SJSA1 (cell line): ENCODE data around the gene PREB. TPM values are rescaled to one million over a fixed set of nuclear protein-coding genes. Genes with fewer than 3 reads are reported as not detected.
"Not testable (repeated sequence)": the region's sequence is repeated elsewhere in the genome, so short reads cannot be mapped to it uniquely, and the experiment has no call there.

Source experiments
- DNase-seq, 2 experiments: peaks; one replicate each; pipeline ENCODE4 v3.0.0-alpha.2; 2015 to 2020; ENCODE audit warnings: low spot score in 2 of 2, low read depth in 1 of 2
- H3K27ac ChIP-seq: fragments of 250-450 bp; sonication (Bioruptor Pico); 2 replicates; pipeline ENCODE4 v1.5.1; 2020; ENCODE audit warnings: mild to moderate bottlenecking, moderate library complexity
- H3K27me3 ChIP-seq: fragments of 250-450 bp; sonication (Bioruptor Pico); replicated peaks from 2 replicates; pipeline ENCODE4 v1.5.1; 2020; ENCODE audit warnings: mild to moderate bottlenecking, moderate library complexity
- H3K36me3 ChIP-seq: fragments of 250-450 bp; sonication (Bioruptor Pico); 2 replicates; pipeline ENCODE4 v1.5.1; 2020; ENCODE audit warnings: mild to moderate bottlenecking
- H3K4me1 ChIP-seq: fragments of 250-450 bp; sonication (Bioruptor Pico); replicated peaks from 2 replicates; pipeline ENCODE4 v1.6.1; 2021; ENCODE audit warnings: mild to moderate bottlenecking
- H3K4me3 ChIP-seq: fragments of 250-450 bp; sonication (Bioruptor Pico); 2 replicates; pipeline ENCODE4 v1.5.1; 2020; ENCODE audit warnings: mild to moderate bottlenecking
- H3K9me3 ChIP-seq: fragments of 250-450 bp; sonication (Bioruptor Pico); replicated peaks from 2 replicates; pipeline ENCODE4 v1.5.1; 2020; ENCODE audit warnings: mild to moderate bottlenecking
- total RNA-seq: library from RNA; depleted of rRNA; stranded (reverse); fragments of >200 nt; shearing (Covaris generic); gene quantifications from 2 replicates; pipeline ENCODE4 v1.2.3, GENCODE V29; 2014

PREB gene
- total RNA-seq, 1 experiment from 2014 or later: 101 TPM

DNA sequence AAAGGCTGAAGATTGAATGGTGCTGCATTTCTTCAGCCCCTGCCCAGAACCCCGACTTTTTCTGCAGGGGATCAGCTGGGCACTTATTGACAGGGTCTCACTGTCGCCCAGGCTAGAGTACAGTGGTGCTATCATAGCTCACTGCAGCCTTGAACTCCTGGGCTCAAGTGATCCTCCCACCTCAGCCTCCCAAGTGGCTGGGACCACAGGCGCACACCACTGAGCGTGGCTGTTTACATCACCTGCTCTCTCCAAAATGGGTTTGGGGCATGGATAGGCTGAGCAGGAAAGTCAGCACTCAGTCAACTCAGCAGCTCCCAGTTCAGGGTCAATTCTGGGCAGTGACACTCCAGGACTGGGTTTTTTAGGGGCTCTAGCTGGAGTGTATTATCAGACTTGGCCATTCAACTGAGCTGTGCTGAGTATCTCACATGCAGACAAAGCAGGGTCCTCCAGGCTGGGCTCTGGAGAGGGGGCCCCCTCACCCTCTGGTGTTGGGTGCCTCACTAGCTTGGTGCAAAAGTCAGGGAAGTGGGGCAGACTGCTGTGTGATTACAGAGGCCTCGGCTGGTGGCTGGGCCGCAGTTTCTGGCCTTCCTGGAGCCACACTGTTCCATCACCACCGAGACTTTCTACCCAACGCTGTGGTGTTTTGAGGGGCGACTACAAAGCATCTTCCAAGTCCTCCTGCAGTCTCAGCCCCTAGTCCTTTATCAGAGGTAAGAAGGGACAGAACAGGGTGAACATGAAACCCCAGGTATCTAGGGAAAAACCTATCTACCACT lies 6.4 kb downstream of the PREB start:
- Histone ChIP-seq H3K9me3 (no peaks in the 10 kb centered on the region), H3K27ac (no peak overlapping the region), H3K4me1 (peaks cover 13% of the 10 kb centered on the region), H3K27me3 (no peaks in the 10 kb centered on the region), H3K4me3 (no peak overlapping the region), H3K36me3 (peaks cover 36% of the 10 kb centered on the region)
- no peak for DNase-seq

DNA sequence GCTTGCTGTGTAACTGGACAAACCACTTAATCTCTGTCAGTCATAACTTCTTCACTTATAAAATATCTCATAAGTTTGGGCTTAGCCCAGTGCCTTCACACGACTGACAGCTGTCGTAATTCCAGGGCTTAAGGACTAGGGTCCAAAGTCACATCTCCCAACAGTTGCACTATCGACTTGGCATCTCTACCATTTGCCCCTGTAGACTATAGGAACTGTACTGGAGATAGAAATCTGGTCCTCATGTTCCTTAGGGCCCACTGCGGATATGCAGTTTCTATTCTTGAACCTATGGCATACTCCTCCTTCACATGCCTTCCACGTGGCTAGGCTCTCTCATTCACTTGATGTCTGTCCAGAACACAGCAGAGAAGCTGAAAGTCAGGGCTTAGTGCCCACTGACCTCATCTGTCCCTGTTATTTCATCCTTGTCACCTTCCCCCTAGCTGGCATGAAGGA lies 8.2 kb downstream of the PREB start:
- H3K27me3 ChIP-seq: no peaks in the 10 kb centered on the region
- H3K9me3 ChIP-seq: no peaks in the 10 kb centered on the region
- H3K36me3 ChIP-seq: peaks cover 18% of the 10 kb centered on the region
- H3K4me3 ChIP-seq: no peak overlapping the region
- DNase-seq: no peak
- peaks cover 15% of the 10 kb centered on the region for H3K4me1 ChIP-seq
- H3K27ac ChIP-seq: no peak overlapping the region

- Histone ChIP-seq H3K27ac (no peak overlapping the region), H3K27me3 (no peaks in the 10 kb centered on the region), H3K9me3 (no peaks in the 10 kb centered on the region), H3K36me3 (peaks cover 6% of the 10 kb centered on the region), H3K4me3 (no peak overlapping the region), H3K4me1 (peaks cover 15% of the 10 kb centered on the region)
- DNase-seq: no peak
Observed at GRCh38 chr2:27125104-27125503, 9.3 kb downstream of the PREB start.

- Histone ChIP-seq H3K9me3 (no peaks in the 10 kb centered on the region), H3K36me3 (no peaks in the 10 kb centered on the region), H3K27ac (no peak within 1 kb of the TSS), H3K4me1 (peaks cover 22% of the 10 kb centered on the region), H3K4me3 (peak within 1 kb of the TSS; percentile 30), H3K27me3 (peaks cover 11% of the 10 kb centered on the region)
- no peak for DNase-seq
Observed at GRCh38 chr2:27123302-27124150, 10.9 kb downstream of the PREB start, which contains the start of gene ABHD1. Gene ABHD1, plus strand, starts transcription at chr2:27123815. Its CDS starts 134 bp downstream, at chr2:27123949.

- H3K9me3 ChIP-seq: no peaks in the 10 kb centered on the region
- peaks cover 18% of the 10 kb centered on the region for H3K27me3 ChIP-seq
Observed at GRCh38 chr2:27122791-27123190, 11.6 kb downstream of the PREB start.

DNA sequence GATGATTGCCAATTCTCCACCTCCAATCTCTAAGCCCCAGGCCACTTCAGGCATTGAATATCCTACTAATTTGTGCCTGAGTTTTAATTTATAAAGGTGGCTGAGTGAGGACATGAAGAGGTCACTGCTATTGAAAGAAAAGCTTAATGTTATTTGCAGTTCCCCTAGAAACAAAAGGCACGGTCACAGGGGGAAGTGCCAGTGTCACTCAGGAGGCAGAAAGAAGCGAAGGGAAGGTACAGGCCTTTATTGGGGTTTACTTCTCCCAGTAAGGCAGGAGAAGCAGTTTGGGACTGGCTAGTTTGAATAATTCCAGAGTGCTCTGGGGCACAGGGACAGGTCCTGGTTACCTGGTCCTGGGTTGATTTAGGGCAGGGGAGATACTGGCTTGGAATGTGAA lies 12.5 kb downstream of the PREB start:
- no peaks in the 10 kb centered on the region for H3K36me3 ChIP-seq
- H3K9me3 ChIP-seq: no peaks in the 10 kb centered on the region
- H3K4me3 ChIP-seq: no peak overlapping the region
- peaks cover 24% of the 10 kb centered on the region for H3K4me1 ChIP-seq
- H3K27ac ChIP-seq: no peak overlapping the region
- no peak for DNase-seq
- H3K27me3 ChIP-seq: peaks cover 19% of the 10 kb centered on the region

More at GRCh38 chr2:27122791-27123190, 11.6 kb downstream of the PREB start:
- Histone ChIP-seq H3K4me3 (no peak overlapping the region), H3K27ac (no peak overlapping the region), H3K36me3 (no peaks in the 10 kb centered on the region), H3K4me1 (peaks cover 24% of the 10 kb centered on the region)
- no peak for DNase-seq

GRCh38 chr2:27119330-27119670 lies 15.1 kb downstream of the PREB start:
- H3K36me3 ChIP-seq, H3K9me3 ChIP-seq, H3K4me3 ChIP-seq, DNase-seq, H3K27ac ChIP-seq: not testable (repeated sequence)
- Histone ChIP-seq H3K27me3 (peaks cover 19% of the 10 kb centered on the region), H3K4me1 (peaks cover 24% of the 10 kb centered on the region)

DNA sequence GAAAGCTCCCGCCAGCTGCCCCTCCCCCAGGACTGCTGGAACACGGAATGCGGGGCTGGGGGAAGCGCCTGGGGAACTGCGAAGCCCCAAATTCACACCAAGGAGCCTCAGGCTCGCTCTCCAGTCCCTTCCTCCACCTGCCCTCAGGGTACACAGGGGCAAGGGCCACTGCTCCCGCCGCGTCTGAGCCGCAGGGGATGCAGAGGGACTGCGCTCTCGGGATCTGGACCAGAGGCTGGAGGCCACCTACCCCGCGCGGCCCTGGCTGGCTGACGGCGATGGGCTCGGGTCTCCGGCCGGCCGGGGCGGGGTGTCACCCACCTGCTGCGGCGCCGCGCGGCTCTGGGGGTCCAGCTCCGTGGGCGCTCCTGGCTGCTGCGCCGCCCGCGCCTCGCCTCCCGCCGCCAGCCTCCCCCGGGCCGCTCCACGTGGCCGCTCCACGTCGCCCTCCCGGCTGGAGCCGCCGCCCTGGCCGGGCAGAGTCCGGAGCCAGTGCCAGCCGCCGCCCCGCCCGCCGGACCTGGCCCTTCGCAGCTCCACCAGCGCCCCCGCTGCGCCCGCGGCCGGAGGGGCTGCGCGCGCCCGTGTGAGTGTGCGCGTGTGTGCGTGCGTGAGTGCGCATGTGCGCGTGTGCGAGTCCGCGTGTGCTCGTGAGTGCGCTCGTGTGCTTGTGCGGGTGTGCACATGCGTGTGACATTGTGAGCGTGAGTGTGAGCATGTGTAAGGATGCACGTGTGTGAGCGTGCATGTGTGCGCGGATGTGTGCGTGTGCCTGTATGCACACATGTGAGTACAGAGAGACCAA lies 15.7 kb downstream of the PREB start, which contains the start of gene CGREF1:
Gene CGREF1 (minus strand): TSS at position 604 of the 805 bp plus-strand sequence. CDS start 14,762 bp downstream, outside the sequence.
- Histone ChIP-seq H3K4me3 (peak within 1 kb of the TSS; percentile 28), H3K27ac (no peak within 1 kb of the TSS), H3K9me3 (no peaks in the 10 kb centered on the region), H3K27me3 (peaks cover 19% of the 10 kb centered on the region), H3K4me1 (peaks cover 22% of the 10 kb centered on the region), H3K36me3 (no peaks in the 10 kb centered on the region)
- no peak for DNase-seq

GRCh38 chr2:27117995-27118524 lies 16.4 kb downstream of the PREB start:
- Histone ChIP-seq H3K27ac (no peak overlapping the region), H3K27me3 (peaks cover 19% of the 10 kb centered on the region)
- no peak for DNase-seq

GRCh38 chr2:27115519-27115918 lies 18.9 kb downstream of the PREB start:
- Histone ChIP-seq H3K27me3 (peaks cover 19% of the 10 kb centered on the region), H3K9me3 (no peaks in the 10 kb centered on the region), H3K4me1 (peaks cover 9% of the 10 kb centered on the region), H3K36me3 (no peaks in the 10 kb centered on the region), H3K4me3 (no peak overlapping the region), H3K27ac (no peak overlapping the region)
- no peak for DNase-seq

More at GRCh38 chr2:27117995-27118524, 16.4 kb downstream of the PREB start:
- H3K9me3 ChIP-seq: no peaks in the 10 kb centered on the region
- no peaks in the 10 kb centered on the region for H3K36me3 ChIP-seq
- H3K4me1 ChIP-seq: peaks cover 15% of the 10 kb centered on the region
- no peak overlapping the region for H3K4me3 ChIP-seq

- H3K27me3 ChIP-seq, H3K4me1 ChIP-seq, H3K9me3 ChIP-seq, H3K36me3 ChIP-seq, DNase-seq, H3K4me3 ChIP-seq, H3K27ac ChIP-seq: not testable (repeated sequence)
Observed at GRCh38 chr2:27111392-27112078, 22.9 kb downstream of the PREB start.

- H3K36me3 ChIP-seq, H3K27ac ChIP-seq, H3K4me3 ChIP-seq, H3K27me3 ChIP-seq, H3K4me1 ChIP-seq, DNase-seq, H3K9me3 ChIP-seq: not testable (repeated sequence)
Observed at GRCh38 chr2:27110603-27111352, 23.7 kb downstream of the PREB start.
